KMS-11 (cell line): ENCODE results near the gene FOXP4.

ENCODE experiments used
- H2AFZ ChIP-seq: fragments of 200-600 bp; sonication (generic); 2 replicates; pipeline ENCODE4 v1.6.1; 2016; ENCODE audit warnings: antibody characterized with exemption, mixed run types, low read depth
- H3K27ac ChIP-seq: fragments of 200-600 bp; sonication (generic); 2 replicates; pipeline ENCODE4 v1.6.1; 2016; ENCODE audit warnings: mild to moderate bottlenecking, mixed run types
- H3K27me3 ChIP-seq: fragments of 200-600 bp; sonication (generic); 2 replicates; pipeline ENCODE4 v1.6.1; 2017; ENCODE audit warnings: mild to moderate bottlenecking, low read depth, mixed run types, moderate library complexity; ENCODE audit not compliant: insufficient read depth
- H3K36me3 ChIP-seq: fragments of 200-600 bp; sonication (generic); 2 replicates; pipeline ENCODE4 v1.6.1; 2017; ENCODE audit warnings: mild to moderate bottlenecking, mixed run types; ENCODE audit not compliant: insufficient read depth
- H3K4me1 ChIP-seq: fragments of 200-600 bp; sonication (generic); 2 replicates; pipeline ENCODE4 v1.6.1; 2016; ENCODE audit warnings: mild to moderate bottlenecking, low read depth, mixed run types; ENCODE audit not compliant: poor library complexity, severe bottlenecking
- H3K4me2 ChIP-seq: fragments of 200-600 bp; sonication (generic); 2 replicates; pipeline ENCODE4 v1.7.0; 2016; ENCODE audit warnings: mild to moderate bottlenecking, mixed run types
- H3K4me3 ChIP-seq: fragments of 200-600 bp; sonication (generic); IDR thresholded peaks from 2 replicates; pipeline ENCODE4 v1.6.1; 2017; ENCODE audit warnings: low read depth, low read length, mixed read lengths; ENCODE audit not compliant: insufficient read depth
- H3K79me2 ChIP-seq: fragments of 200-600 bp; sonication (generic); 2 replicates; pipeline ENCODE4 v1.6.1; 2016; ENCODE audit warnings: low read depth, mixed run types; ENCODE audit not compliant: insufficient read depth
- H3K9ac ChIP-seq: fragments of 200-600 bp; sonication (generic); 2 replicates; pipeline ENCODE4 v1.6.1; 2016; ENCODE audit warnings: mild to moderate bottlenecking, mixed run types
- H4K20me1 ChIP-seq: fragments of 200-600 bp; sonication (generic); 2 replicates; pipeline ENCODE4 v1.6.1; 2016; ENCODE audit warnings: mild to moderate bottlenecking, mixed run types; ENCODE audit not compliant: insufficient read depth
- CTCF ChIP-seq: fragments of 200-600 bp; sonication (generic); conservative IDR thresholded peaks from 2 replicates; pipeline ENCODE4 v1.6.1; 2017; ENCODE audit warnings: low read depth, mild to moderate bottlenecking, antibody characterized with exemption, low read length, moderate library complexity, mixed read lengths

The FOXP4 gene

DNA sequence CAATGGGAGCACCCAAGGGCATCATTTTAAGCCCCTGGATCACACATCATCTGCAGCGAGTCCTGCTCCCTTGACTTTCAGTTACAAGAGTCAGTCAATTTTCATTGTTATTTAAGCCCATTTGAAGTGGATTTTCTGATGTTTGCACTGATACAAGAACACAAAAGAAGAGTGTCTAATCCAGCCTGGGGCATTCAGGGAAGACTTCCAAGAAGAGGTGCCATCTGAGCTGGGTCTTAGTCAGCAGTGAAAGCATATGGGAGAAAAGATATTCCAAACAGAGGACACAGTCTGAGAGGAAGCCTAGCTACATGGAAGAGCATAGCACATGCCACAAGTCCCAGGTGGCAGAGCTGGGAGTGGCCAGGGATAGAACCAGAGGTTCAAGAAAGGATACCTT is 10.4 kb upstream of the FOXP4 start:
- H3K36me3 ChIP-seq: no peaks in the 10 kb centered on the region
- H3K27ac ChIP-seq: no peak overlapping the region
- H3K4me2 ChIP-seq: no peak overlapping the region
- peaks cover 32% of the 10 kb centered on the region for H3K4me1 ChIP-seq
- H3K79me2 ChIP-seq: no peaks in the 10 kb centered on the region
- no peak for TF ChIP-seq CTCF
- no peak overlapping the region for H3K4me3 ChIP-seq
- no peak overlapping the region for H3K9ac ChIP-seq
- no peaks in the 10 kb centered on the region for H3K27me3 ChIP-seq
- no peak overlapping the region for H2AFZ ChIP-seq
- no peaks in the 10 kb centered on the region for H4K20me1 ChIP-seq

DNA sequence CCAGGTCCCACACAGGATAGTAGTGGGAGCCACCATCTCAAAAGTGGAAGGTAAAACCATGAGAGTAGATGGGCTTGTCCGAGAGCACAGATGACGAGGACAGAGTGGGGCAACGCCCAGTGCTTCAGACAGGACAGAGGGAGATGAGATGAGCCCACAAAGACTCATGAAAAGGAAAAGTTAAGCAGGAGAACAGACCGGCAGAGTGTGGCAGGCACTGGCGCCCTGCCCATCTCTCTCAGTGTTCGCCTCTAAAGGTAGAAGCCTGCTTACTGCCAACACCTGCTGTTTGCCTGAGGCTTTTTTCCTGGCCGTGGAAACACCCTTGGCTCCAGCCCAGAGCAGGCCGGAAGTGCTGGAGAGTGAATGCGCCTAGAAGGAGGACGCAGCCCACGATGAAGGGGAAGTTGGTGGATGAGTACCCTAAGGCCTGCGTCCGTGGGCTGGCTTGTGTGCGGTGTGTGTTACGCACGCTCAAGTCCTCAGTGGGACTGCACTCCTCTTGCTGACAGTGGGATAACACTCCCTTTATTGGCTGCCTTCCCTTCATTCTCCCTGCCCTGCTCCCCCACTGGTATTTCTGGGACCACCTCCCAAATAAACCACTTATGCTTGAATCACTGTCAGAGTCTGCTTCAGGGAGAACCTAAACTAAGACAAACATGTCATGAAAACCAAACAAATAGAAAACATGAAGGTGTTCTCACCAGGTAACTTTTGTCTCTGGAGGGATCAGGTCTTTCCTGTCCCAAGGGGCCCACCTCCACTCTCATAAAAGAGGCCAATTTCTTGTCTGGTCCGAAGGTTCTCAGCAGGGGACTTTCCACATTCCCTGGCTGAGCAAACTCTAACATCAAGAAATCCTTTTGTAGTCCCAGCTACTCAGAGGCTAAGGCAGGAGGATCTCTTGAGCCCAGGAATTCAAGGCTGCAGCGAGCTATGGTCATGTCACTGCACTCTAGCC is 9.1 kb upstream of the FOXP4 start:
- Histone ChIP-seq H3K4me2 (no peak overlapping the region), H3K4me1 (peaks cover 19% of the 10 kb centered on the region), H3K36me3 (no peaks in the 10 kb centered on the region), H3K27me3 (no peaks in the 10 kb centered on the region), H3K79me2 (no peaks in the 10 kb centered on the region; the same call in 1 of the 2 replicates), H4K20me1 (no peaks in the 10 kb centered on the region), H3K9ac (no peak overlapping the region), H3K4me3 (no peak overlapping the region), H2AFZ (no peak overlapping the region), H3K27ac (no peak overlapping the region)
- no peak for TF ChIP-seq CTCF

GRCh38 chr6:41538556-41539182 is 7.5 kb upstream of the FOXP4 start:
- peaks cover 17% of the 10 kb centered on the region for H3K4me1 ChIP-seq
- no peaks in the 10 kb centered on the region for H4K20me1 ChIP-seq
- H3K27ac ChIP-seq: no peak overlapping the region
- no peaks in the 10 kb centered on the region; the same call in 1 of the 2 replicates for H3K79me2 ChIP-seq
- H3K27me3 ChIP-seq: no peaks in the 10 kb centered on the region
- no peak overlapping the region for H3K4me3 ChIP-seq
- H3K4me2 ChIP-seq: 0 out of 2 replicates have a peak overlapping the region, but pooled peaks have one; percentile 13
- H3K9ac ChIP-seq: no peak overlapping the region
- H3K36me3 ChIP-seq: no peaks in the 10 kb centered on the region
- no peak overlapping the region for H2AFZ ChIP-seq
- TF ChIP-seq CTCF: no peak

DNA sequence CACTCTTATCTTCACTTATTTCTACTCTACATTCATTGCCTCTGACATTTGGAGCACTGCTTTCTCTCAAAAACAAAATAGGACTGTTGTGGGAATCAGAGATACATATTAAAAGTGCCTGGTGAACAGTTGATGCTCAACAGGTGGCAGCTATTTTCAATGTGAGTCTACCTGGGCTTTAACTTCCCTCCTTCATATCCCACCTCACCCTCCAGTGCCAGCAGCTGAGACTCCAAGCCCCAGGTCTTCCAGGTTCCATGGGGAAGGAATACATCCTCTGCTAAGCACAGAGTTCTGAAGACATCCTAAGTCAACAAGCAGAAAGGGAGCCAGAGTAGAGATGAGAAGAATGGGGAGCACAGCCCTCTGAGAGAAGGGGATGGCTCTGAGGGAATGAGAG is 7.0 kb upstream of the FOXP4 start:
- H2AFZ ChIP-seq: no peak overlapping the region
- H3K4me3 ChIP-seq: no peak overlapping the region
- no peaks in the 10 kb centered on the region for H4K20me1 ChIP-seq
- no peak overlapping the region for H3K27ac ChIP-seq
- no peak for TF ChIP-seq CTCF
- H3K4me2 ChIP-seq: 0 out of 2 replicates have a peak overlapping the region, but pooled peaks have one; percentile 13
- H3K4me1 ChIP-seq: peaks cover 17% of the 10 kb centered on the region
- no peaks in the 10 kb centered on the region; the same call in 1 of the 2 replicates for H3K79me2 ChIP-seq
- no peaks in the 10 kb centered on the region for H3K27me3 ChIP-seq
- H3K36me3 ChIP-seq: no peaks in the 10 kb centered on the region
- H3K9ac ChIP-seq: no peak overlapping the region
